Activated T-cell treated with anti-CD3 and anti-CD28 coated beads for 1 hour (primary cell): Measurements from ENCODE around the gene GFM1.
"Not testable (repeated sequence)": the region's sequence is repeated elsewhere in the genome, so short reads cannot be mapped to it uniquely, and the experiment has no call there.

ENCODE experiments used
- DNase-seq: peaks from one replicate; pipeline ENCODE4 v3.0.0-alpha.2; 2020; ENCODE audit warnings: low read depth

Gene GFM1

GRCh38 chr3:158678687-158679086, 34.4 kb downstream of the GFM1 start:
- no peak for DNase-seq

GRCh38 chr3:158679547-158680000, 35.2 kb downstream of the GFM1 start:
- no peak for DNase-seq

- no peak for DNase-seq
These were observed 36.5 kb downstream of the GFM1 start for GRCh38 chr3:158680861-158681260.

- no peak for DNase-seq
These were observed 39.1 kb downstream of the GFM1 start for GRCh38 chr3:158683230-158683962.

- no peak for DNase-seq
These were observed 40.8 kb downstream of the GFM1 start for GRCh38 chr3:158685159-158685558.

- not testable (repeated sequence) for DNase-seq
These were observed 49.6 kb downstream of the GFM1 start for GRCh38 chr3:158693866-158694456.

GRCh38 chr3:158696618-158697017, 52.3 kb downstream of the GFM1 start:
- no peak for DNase-seq

- DNase-seq = no peak
These were observed 56.2 kb downstream of the GFM1 start for GRCh38 chr3:158700559-158700958.

GRCh38 chr3:158701420-158702065, 57.2 kb downstream of the GFM1 start:
- no peak for DNase-seq

GRCh38 chr3:158702815-158703481, 58.6 kb downstream of the GFM1 start:
- DNase-seq = no peak

GRCh38 chr3:158703566-158703965, 59.2 kb downstream of the GFM1 start:
- no peak for DNase-seq

- DNase-seq = no peak
These were observed 65.3 kb downstream of the GFM1 start for GRCh38 chr3:158709666-158710083.

GRCh38 chr3:158710601-158711000, 66.3 kb downstream of the GFM1 start:
- DNase-seq = no peak

GRCh38 chr3:158711886-158712285, 67.6 kb downstream of the GFM1 start:
- no peak for DNase-seq

- DNase-seq = no peak
These were observed 68.1 kb downstream of the GFM1 start for GRCh38 chr3:158712443-158712842.

GRCh38 chr3:158713094-158713499, 68.8 kb downstream of the GFM1 start:
- no peak for DNase-seq

GRCh38 chr3:158717576-158717975, 73.2 kb downstream of the GFM1 start:
- DNase-seq = no peak

GRCh38 chr3:158718490-158719170, 74.3 kb downstream of the GFM1 start:
- DNase-seq = no peak

GRCh38 chr3:158722108-158722507, 77.8 kb downstream of the GFM1 start:
- DNase-seq = no peak

- DNase-seq = no peak
These were observed 79.7 kb downstream of the GFM1 start for GRCh38 chr3:158723991-158724390.

- DNase-seq = no peak
These were observed 81.2 kb downstream of the GFM1 start for GRCh38 chr3:158725348-158726011.
